Smooth muscle cell (in vitro differentiated cells): ENCODE data around the gene PRKCE. TPM values are rescaled to one million over a fixed set of nuclear protein-coding genes. Genes with fewer than 3 reads are reported as not detected.

Source experiments
- DNase-seq: peaks from one replicate; lab custom pipeline; 2025; ENCODE audit not compliant: unreplicated experiment; lab: John Stamatoyannopoulos, UW
- H2AFZ ChIP-seq: fragments of 200-600 bp; sonication (generic); 2 replicates; pipeline ENCODE4 v1.6.0; 2016; ENCODE audit warnings: antibody characterized with exemption, low read depth, mild to moderate bottlenecking
- H3F3A ChIP-seq: fragments of 200-600 bp; sonication (generic); 2 replicates; pipeline ENCODE4 v1.6.0; 2017; ENCODE audit warnings: antibody characterized with exemption, low read depth
- H3K27ac ChIP-seq: fragments of 200-600 bp; sonication (generic); 2 replicates; pipeline ENCODE4 v1.5.1; 2016; ENCODE audit warnings: low read depth, mild to moderate bottlenecking
- H3K27me3 ChIP-seq: fragments of 200-600 bp; sonication (generic); 2 replicates; pipeline ENCODE4 v1.6.1; 2016; ENCODE audit warnings: low read depth, mild to moderate bottlenecking
- H3K36me3 ChIP-seq: fragments of 200-600 bp; sonication (generic); 2 replicates; pipeline ENCODE4 v1.5.1; 2016; ENCODE audit warnings: low read depth
- H3K4me1 ChIP-seq: fragments of 200-600 bp; sonication (generic); 2 replicates; pipeline ENCODE4 v1.5.1; 2016; ENCODE audit warnings: low read depth
- H3K4me2 ChIP-seq: fragments of 200-600 bp; sonication (generic); 2 replicates; pipeline ENCODE4 v1.6.0; 2016; ENCODE audit warnings: mild to moderate bottlenecking
- H3K4me3 ChIP-seq: fragments of 200-600 bp; sonication (generic); 2 replicates; pipeline ENCODE4 v1.5.1; 2016; ENCODE audit warnings: mild to moderate bottlenecking
- H3K79me2 ChIP-seq: fragments of 200-600 bp; sonication (generic); 2 replicates; pipeline ENCODE4 v1.6.0; 2016; ENCODE audit warnings: low read depth, mild to moderate bottlenecking
- H3K9ac ChIP-seq: fragments of 200-600 bp; sonication (generic); 2 replicates; pipeline ENCODE4 v1.6.0; 2016; ENCODE audit warnings: low read depth
- H3K9me3 ChIP-seq: fragments of 200-600 bp; sonication (generic); replicated peaks from 2 replicates; pipeline ENCODE4 v1.5.1; 2016; ENCODE audit warnings: low read depth
- H4K20me1 ChIP-seq: fragments of 200-600 bp; sonication (generic); 2 replicates; pipeline ENCODE4 v1.6.0; 2016; ENCODE audit warnings: low read depth
- CTCF ChIP-seq: fragments of 200-600 bp; sonication (generic); IDR thresholded peaks from 2 replicates; pipeline ENCODE4 v1.5.1; 2017; ENCODE audit warnings: borderline replicate concordance, mild to moderate bottlenecking, antibody characterized with exemption; ENCODE audit not compliant: insufficient read depth, poor library complexity, severe bottlenecking
- WGBS: methylation state at CpG from one replicate; pipeline ENCODE4 v1.1.7; 2016; ENCODE audit warnings: low lambda C conversion rate; 5-methylcytosine and 5-hydroxymethylcytosine counted together
- polyA plus RNA-seq: library from polyadenylated mRNA; unstranded; fragments of >200 nt; fragmentation: Nextera tagmentation; extraction: Ambion mirVana; gene quantifications from 2 replicates; pipeline ENCODE4 v1.2.1, GENCODE V29; 2016
- total RNA-seq: library from RNA; depleted of rRNA; stranded (reverse); fragments of >200 nt; gene quantifications from 2 replicates; pipeline ENCODE4 v1.2.3, GENCODE V29; 2014

PRKCE gene
- total and polyA plus RNA-seq, 2 experiments from 2014 or later = 20.6 to 29.1 TPM

- no peaks in the 10 kb centered on the region for H3K36me3 ChIP-seq
- H3K27ac ChIP-seq = no peak overlapping the region
- no peak overlapping the region for H3K4me3 ChIP-seq
- 59% methylated on average over 4 of the region's 4 CpGs for WGBS
- H3K79me2 ChIP-seq = no peaks in the 10 kb centered on the region
- H3F3A ChIP-seq = no peaks in the 10 kb centered on the region
- no peak overlapping the region for H3K9ac ChIP-seq
- H3K9me3 ChIP-seq = no peaks in the 10 kb centered on the region
- no peak overlapping the region for H3K4me2 ChIP-seq
- H3K27me3 ChIP-seq = no peaks in the 10 kb centered on the region
- DNase-seq = no peak
- no peaks in the 10 kb centered on the region for H3K4me1 ChIP-seq
- no peaks in the 10 kb centered on the region for H4K20me1 ChIP-seq
- no peak for TF ChIP-seq CTCF
- no peak overlapping the region for H2AFZ ChIP-seq
Measured at GRCh38 chr2:45616658-45617411, 34.6 kb upstream of the PRKCE start.

GRCh38 chr2:45617496-45617895 is 34.0 kb upstream of the PRKCE start:
- H3K4me2 ChIP-seq = no peak overlapping the region
- H3K4me3 ChIP-seq = no peak overlapping the region
- no peak for TF ChIP-seq CTCF
- no peak overlapping the region for H2AFZ ChIP-seq
- no peaks in the 10 kb centered on the region for H3F3A ChIP-seq
- 75% methylated on average over 2 of the region's 2 CpGs for WGBS
- no peaks in the 10 kb centered on the region for H3K79me2 ChIP-seq
- no peaks in the 10 kb centered on the region for H3K4me1 ChIP-seq
- H3K27me3 ChIP-seq = no peaks in the 10 kb centered on the region
- no peak overlapping the region for H3K27ac ChIP-seq
- no peaks in the 10 kb centered on the region for H3K36me3 ChIP-seq
- no peak overlapping the region for H3K9ac ChIP-seq
- no peak for DNase-seq
- H4K20me1 ChIP-seq = no peaks in the 10 kb centered on the region
- no peaks in the 10 kb centered on the region for H3K9me3 ChIP-seq

GRCh38 chr2:45622336-45623075 is 29.0 kb upstream of the PRKCE start:
- Histone ChIP-seq H3K4me2 (no peak overlapping the region), H3K4me3 (no peak overlapping the region), H3K79me2 (no peaks in the 10 kb centered on the region), H3K9me3 (no peaks in the 10 kb centered on the region), H2AFZ (no peak overlapping the region), H3K9ac (no peak overlapping the region), H3K4me1 (no peaks in the 10 kb centered on the region), H3F3A (no peaks in the 10 kb centered on the region), H3K36me3 (no peaks in the 10 kb centered on the region), H3K27ac (no peak overlapping the region), H4K20me1 (no peaks in the 10 kb centered on the region), H3K27me3 (no peaks in the 10 kb centered on the region)
- no peak for DNase-seq
- 93% methylated on average over 6 of the region's 6 CpGs for WGBS
- TF ChIP-seq CTCF = no peak
